A549 (cell line): Measurements from ENCODE around the gene FAM3B. TPM values are rescaled to one million over a fixed set of nuclear protein-coding genes. Genes with fewer than 3 reads are reported as not detected.

Experiments
- ATAC-seq, 2 experiments: fragments of 200-7000 bp in 1 of 2; fragments of >200 bp in 1 of 2; cut with Nextera tagmentation in 1 of 2; cut with Tn5 transposase in 1 of 2; 3 replicates each; pipeline versions ENCODE4 v1.8.0 to v1.9.1; 2018 to 2020; ENCODE audit warnings: mild to moderate bottlenecking in 1 of 2, moderate library complexity in 1 of 2
- CTCF ChIA-PET: fragments of 300-600 bp; sonication (Branson Sonifier 250); formaldehyde crosslinking; extraction: SDS; loops from one replicate; lab custom pipeline; 2021; ENCODE audit warnings: antibody characterized with exemption, inconsistent platforms; lab: Yijun Ruan, JAX
- POLR2A ChIA-PET: fragments of 350-600 bp; formaldehyde crosslinking; extraction: SDS; loops from one replicate; lab custom pipeline; 2021; ENCODE audit warnings: antibody characterized with exemption, inconsistent platforms; lab: Yijun Ruan, JAX
- DNase-seq, 2 experiments: peaks; one replicate each; pipeline versions ENCODE4 v3.0.0 to v3.0.0-alpha.2; 2011 to 2016; ENCODE audit warnings: low read depth in 1 of 2, low spot score in 1 of 2
- FAIRE-seq: peaks from 2 replicates; lab custom pipeline; 2011; peaks lifted over from hg19 to GRCh38; lab: Jason Lieb, UNC
- H3K27ac ChIP-seq, 2 experiments: fragments of >200 bp; sonication (Bioruptor Twin); formaldehyde crosslinking; 3 replicates each; pipeline ENCODE4 v1.5.1; 2016 to 2017
- H3K4me1 ChIP-seq: fragments of >200 bp; sonication (Bioruptor Twin); formaldehyde crosslinking; 3 replicates; pipeline ENCODE4 v1.6.1; 2016
- H3K4me2 ChIP-seq: fragments of >200 bp; sonication (Bioruptor Twin); formaldehyde crosslinking; 3 replicates; pipeline ENCODE4 v1.6.1; 2016
- H3K4me3 ChIP-seq: fragments of >200 bp; sonication (Bioruptor Twin); formaldehyde crosslinking; 3 replicates; pipeline ENCODE4 v1.5.1; 2016
- H3K9me3 ChIP-seq: fragments of >200 bp; sonication (Bioruptor Twin); formaldehyde crosslinking; 3 replicates; pipeline ENCODE4 v1.6.1; 2016
- BCL3 ChIP-seq: fragments of >200 bp; sonication (Bioruptor Twin); formaldehyde crosslinking; IDR thresholded peaks from 3 replicates; pipeline ENCODE4 v1.6.1; 2016
- CEBPB ChIP-seq, 2 experiments: fragments of >200 bp in 1 of 2; sonication (Bioruptor Twin) in 1 of 2; formaldehyde crosslinking in 1 of 2; IDR thresholded peaks; 2 replicates each; pipeline ENCODE4 v1.6.1; 2012 to 2016
- CHD2 ChIP-seq: fragments of 150-350 bp; IDR thresholded peaks from 2 replicates; pipeline ENCODE4 v1.6.1; 2014; ENCODE audit warnings: low read length; ENCODE audit not compliant: partially characterized antibody
- EHF ChIP-seq: fragments of 250-450 bp; sonication (Bioruptor Pico); IDR thresholded peaks from 2 replicates; pipeline ENCODE4 v1.5.0; 2020; ENCODE audit warnings: mild to moderate bottlenecking
- ELK1 ChIP-seq: fragments of 150-350 bp; IDR thresholded peaks from 2 replicates; pipeline ENCODE4 v1.6.1; 2014; ENCODE audit warnings: low read depth, mild to moderate bottlenecking, low read length
- ESRRA ChIP-seq: fragments of 150-350 bp; IDR thresholded peaks from 2 replicates; pipeline ENCODE4 v1.6.1; 2014; ENCODE audit warnings: mild to moderate bottlenecking, low read length, borderline replicate concordance
- FOSB ChIP-seq: fragments of 250-450 bp; sonication (Bioruptor Pico); IDR thresholded peaks from 2 replicates; pipeline ENCODE4 v1.5.0; 2020; ENCODE audit warnings: mild to moderate bottlenecking, moderate library complexity
- FOSL2 ChIP-seq, 2 experiments: fragments of 450-650 bp in 1 of 2; fragments of >200 bp in 1 of 2; sonication (Bioruptor Twin) in 1 of 2; formaldehyde crosslinking; IDR thresholded peaks; 2 replicates each; pipeline versions ENCODE4 v1.5.0 to v1.6.1; 2016 to 2020; ENCODE audit warnings: mild to moderate bottlenecking in 1 of 2, moderate library complexity in 1 of 2
- FOXS1 ChIP-seq: fragments of 250-450 bp; sonication (Bioruptor Pico); IDR thresholded peaks from 2 replicates; pipeline ENCODE4 v1.5.0; 2020; ENCODE audit warnings: mild to moderate bottlenecking, moderate library complexity
- GATA3 ChIP-seq: IDR thresholded peaks from 2 replicates; pipeline ENCODE4 v1.6.1; 2012; ENCODE audit warnings: borderline replicate concordance
- HEYL ChIP-seq: fragments of 250-450 bp; sonication (Bioruptor Pico); IDR thresholded peaks from 2 replicates; pipeline ENCODE4 v1.8.0; 2021; ENCODE audit warnings: mild to moderate bottlenecking, moderate library complexity
- HMGXB4 ChIP-seq: fragments of 250-450 bp; sonication (Bioruptor Pico); IDR thresholded peaks from 2 replicates; pipeline ENCODE4 v1.5.0; 2021; ENCODE audit warnings: mild to moderate bottlenecking, moderate library complexity, borderline replicate concordance
- HOXA7 ChIP-seq: fragments of 250-450 bp; sonication (Bioruptor Pico); IDR thresholded peaks from 2 replicates; pipeline ENCODE4 v1.5.0; 2020; ENCODE audit warnings: mild to moderate bottlenecking, moderate library complexity
- HOXB13 ChIP-seq: fragments of 250-450 bp; sonication (Bioruptor Pico); IDR thresholded peaks from 2 replicates; pipeline ENCODE4 v1.5.0; 2020; ENCODE audit warnings: low read depth, mild to moderate bottlenecking, moderate library complexity
- JUNB ChIP-seq: fragments of >200 bp; sonication (Bioruptor Twin); formaldehyde crosslinking; IDR thresholded peaks from 2 replicates; pipeline ENCODE4 v1.6.1; 2016
- MAFK ChIP-seq: fragments of 450-650 bp; IDR thresholded peaks from 2 replicates; pipeline ENCODE4 v1.6.1; 2014; ENCODE audit not compliant: partially characterized antibody
- MAX ChIP-seq: IDR thresholded peaks from 2 replicates; pipeline ENCODE4 v1.6.1; 2012
- MAZ ChIP-seq: fragments of 150-350 bp; IDR thresholded peaks from 2 replicates; pipeline ENCODE4 v1.6.1; 2014; ENCODE audit warnings: antibody characterized with exemption, low read depth, low read length, borderline replicate concordance
- MYC ChIP-seq: IDR thresholded peaks from 2 replicates; pipeline ENCODE4 v1.6.1; 2012; ENCODE audit warnings: mild to moderate bottlenecking, inconsistent platforms, low read length, improper control_type of control experiment, borderline replicate concordance
- NR3C1 ChIP-seq: fragments of >200 bp; sonication (Bioruptor Twin); formaldehyde crosslinking; IDR thresholded peaks from 3 replicates; pipeline ENCODE4 v1.6.1; 2017
- PHF8 ChIP-seq: fragments of 200-600 bp; sonication (generic); IDR thresholded peaks from 2 replicates; pipeline ENCODE4 v1.6.1; 2016; ENCODE audit warnings: low read depth, mild to moderate bottlenecking, antibody characterized with exemption, moderate library complexity, borderline replicate concordance
- POLR2A ChIP-seq: IDR thresholded peaks from 2 replicates; pipeline ENCODE4 v1.6.1; 2012; ENCODE audit warnings: mild to moderate bottlenecking, low read length
- RAD21 ChIP-seq, 2 experiments: fragments of >200 bp in 1 of 2; sonication (Bioruptor Twin) in 1 of 2; formaldehyde crosslinking in 1 of 2; IDR thresholded peaks in 1 of 2; conservative IDR thresholded peaks in 1 of 2; 2 replicates in 1 of 2; 3 replicates in 1 of 2; pipeline ENCODE4 v1.6.1; 2012 to 2018; ENCODE audit warnings: inconsistent platforms in 1 of 2
- RARB ChIP-seq: fragments of 250-450 bp; sonication (Bioruptor Pico); IDR thresholded peaks from 2 replicates; pipeline ENCODE4 v1.8.0; 2021; ENCODE audit warnings: mild to moderate bottlenecking, moderate library complexity
- RFX5 ChIP-seq: fragments of 450-650 bp; IDR thresholded peaks from 2 replicates; pipeline ENCODE4 v1.7.1; 2014; ENCODE audit warnings: antibody characterized with exemption, mild to moderate bottlenecking, moderate library complexity
- SREBF2 ChIP-seq: fragments of 450-650 bp; IDR thresholded peaks from 2 replicates; pipeline ENCODE4 v1.6.1; 2014; ENCODE audit warnings: mild to moderate bottlenecking, moderate library complexity
- TP53 ChIP-seq: fragments of 250-450 bp; sonication (Bioruptor Pico); IDR thresholded peaks from 2 replicates; pipeline ENCODE4 v1.5.0; 2021; ENCODE audit warnings: mild to moderate bottlenecking, moderate library complexity
- USF2 ChIP-seq: fragments of 450-650 bp; IDR thresholded peaks from 2 replicates; pipeline ENCODE4 v1.6.1; 2014; ENCODE audit warnings: antibody characterized with exemption
- ZFP36 ChIP-seq: fragments of 450-650 bp; IDR thresholded peaks from 2 replicates; pipeline ENCODE4 v1.6.1; 2014; ENCODE audit warnings: borderline replicate concordance; ENCODE audit not compliant: partially characterized antibody
- WGBS: methylation state at CpG from one replicate; pipeline ENCODE4 v1.1.6; 2017; ENCODE audit errors: missing lambda C conversion rate; 5-methylcytosine and 5-hydroxymethylcytosine counted together
- polyA plus RNA-seq, 4 experiments: library from polyadenylated mRNA; depleted of rRNA in 3 of 4; stranded (reverse); fragments of >200 nt; fragmentation: RNase III in 1 of 4; extraction: RNeasy Plus Mini Kit Qiagen cat#74134 plus additional on column Dnase treatment in 1 of 4; gene quantifications; 2 replicates in 3 of 4; 3 replicates in 1 of 4; pipeline ENCODE4 v1.2.3, GENCODE V29; 2011 to 2017

Gene FAM3B
- polyA plus RNA-seq, 2 of the 4 experiments (the other 2 are of a cell fraction) = not detected

GRCh38 chr21:41373763-41374162 is 57.2 kb downstream of the FAM3B start:
- DNase-seq = no peak
- WGBS = 55% methylated on average over 5 of the region's 8 CpGs
- no peaks in the 10 kb centered on the region for H3K9me3 ChIP-seq
- no peak overlapping the region for H3K4me3 ChIP-seq
- FAIRE-seq = no peak
- ChIA-PET CTCF (interaction anchor here (2.0 kb wide), 1 partner anchor 90 kb away, joined by 9 read pairs; no protein-coding TSS in a partner anchor), POLR2A (interaction anchor here (0.7 kb wide), 1 partner anchor 247 kb away, joined by 6 read pairs; no protein-coding TSS in a partner anchor)
- TF ChIP-seq MAX = no peak
- TF ChIP-seq FOXS1 = no peak
- no peak for TF ChIP-seq TP53 (CRISPR knock-in tag)
- no peak for TF ChIP-seq HEYL (CRISPR knock-in tag)
- no peak for TF ChIP-seq CHD2
- no peak for TF ChIP-seq FOSL2 (IDR thresholded peaks at IDR 0.05)
- no peak for TF ChIP-seq FOSL2 (CRISPR knock-in tag; IDR thresholded peaks at IDR 0.05)
- TF ChIP-seq MYC = no peak
- no peak for TF ChIP-seq ESRRA
- TF ChIP-seq RFX5 = no peak
- no peak for TF ChIP-seq RARB (CRISPR knock-in tag)
- no peak for TF ChIP-seq PHF8
- no peak for TF ChIP-seq HOXA7 (CRISPR knock-in tag)
- TF ChIP-seq USF2 = no peak
- TF ChIP-seq BCL3 = no peak
- no peak for TF ChIP-seq ZFP36
- TF ChIP-seq ELK1 = no peak
- TF ChIP-seq RAD21 (conservative IDR thresholded peaks at IDR 0.05 in 1 of 2, IDR thresholded peaks at IDR 0.05 in 1 of 2) = no peak
- no peak for TF ChIP-seq HOXB13
- H3K27ac ChIP-seq = no peak overlapping the region
- no peak for ATAC-seq
- no peaks in the 10 kb centered on the region for H3K4me1 ChIP-seq
- H3K4me2 ChIP-seq = no peak overlapping the region

GRCh38 chr21:41374177-41374712 is 57.6 kb downstream of the FAM3B start:
- FAIRE-seq (no peak), ATAC-seq (peak in 1 of 2 experiments; percentile 66; a peak in 3 of 6 replicates), DNase-seq (no peak)
- H3K27ac ChIP-seq = no peak overlapping the region
- no peak for TF ChIP-seq GATA3
- no peak for TF ChIP-seq FOSB
- no peak for TF ChIP-seq EHF (CRISPR knock-in tag)
- TF ChIP-seq NR3C1 = no peak
- TF ChIP-seq HEYL (CRISPR knock-in tag) = no peak
- TF ChIP-seq POLR2A = no peak
- TF ChIP-seq MAFK = no peak
- no peak for TF ChIP-seq HMGXB4
- no peak for TF ChIP-seq SREBF2
- TF ChIP-seq ELK1 = no peak
- TF ChIP-seq CEBPB (IDR thresholded peaks at IDR 0.05) = no peak
- no peak for TF ChIP-seq MAZ
- no peak for TF ChIP-seq JUNB
- no peaks in the 10 kb centered on the region for H3K4me1 ChIP-seq
- POLR2A ChIA-PET = no interaction called here
- H3K9me3 ChIP-seq = no peaks in the 10 kb centered on the region
- no peak overlapping the region for H3K4me2 ChIP-seq
- CTCF ChIA-PET = interaction anchor here (2.0 kb wide), 1 partner anchor 91 kb away, joined by 9 read pairs; no protein-coding TSS in a partner anchor
- 66% methylated on average over 7 of the region's 14 CpGs for WGBS
- no peak overlapping the region for H3K4me3 ChIP-seq
